HepG2 (cell line): ENCODE results near the gene MTR. TPM values are rescaled to one million over a fixed set of nuclear protein-coding genes. Genes with fewer than 3 reads are reported as not detected.

Source experiments
- BORCS8-MEF2B ChIP-seq: sonication (generic); formaldehyde crosslinking; IDR thresholded peaks from 2 replicates; pipeline ENCODE4 v1.8.0; 2022; ENCODE audit warnings: mild to moderate bottlenecking, missing genetic modification reagents
- CSRNP1 ChIP-seq: sonication (generic); formaldehyde crosslinking; IDR thresholded peaks from 2 replicates; pipeline ENCODE4 v1.8.1; 2023; ENCODE audit warnings: mild to moderate bottlenecking, missing genetic modification reagents
- CSRNP2 ChIP-seq: sonication (generic); formaldehyde crosslinking; conservative IDR thresholded peaks from 2 replicates; pipeline ENCODE4 v1.8.0; 2022; ENCODE audit warnings: low read depth, missing genetic modification reagents
- KLF13 ChIP-seq: sonication (generic); formaldehyde crosslinking; IDR thresholded peaks from 2 replicates; pipeline ENCODE4 v1.4.0; 2020; ENCODE audit warnings: mild to moderate bottlenecking, missing genetic modification reagents
- MTF1 ChIP-seq: sonication (generic); formaldehyde crosslinking; IDR thresholded peaks from 2 replicates; pipeline ENCODE4 v1.5.0; 2020; ENCODE audit warnings: missing genetic modification reagents
- NR2F1 ChIP-seq, 2 experiments: fragments of 450-650 bp in 1 of 2; formaldehyde crosslinking in 1 of 2; IDR thresholded peaks; 2 replicates each; pipeline versions ENCODE4 v1.5.0 to v1.6.1; 2016 to 2020; ENCODE audit warnings: mild to moderate bottlenecking in 1 of 2, missing compliant biosample characterization in 1 of 2, missing genetic modification reagents in 1 of 2, moderate library complexity in 1 of 2
- PAX8 ChIP-seq: sonication (generic); formaldehyde crosslinking; IDR thresholded peaks from 2 replicates; pipeline ENCODE4 v1.8.0; 2022; ENCODE audit warnings: mild to moderate bottlenecking, missing genetic modification reagents, borderline replicate concordance
- RELA ChIP-seq: sonication (generic); formaldehyde crosslinking; IDR thresholded peaks from 2 replicates; pipeline ENCODE4 v1.4.0; 2020; ENCODE audit warnings: missing genetic modification reagents
- RFXAP ChIP-seq: sonication (generic); formaldehyde crosslinking; IDR thresholded peaks from 2 replicates; pipeline ENCODE4 v1.4.0; 2020; ENCODE audit warnings: missing genetic modification reagents, borderline replicate concordance
- SRY ChIP-seq: sonication (generic); formaldehyde crosslinking; IDR thresholded peaks from 2 replicates; pipeline ENCODE4 v1.8.0; 2022; ENCODE audit warnings: mild to moderate bottlenecking, missing genetic modification reagents
- TFDP1 ChIP-seq: IDR thresholded peaks from 2 replicates; pipeline ENCODE4 v1.6.1; 2016; ENCODE audit warnings: missing compliant biosample characterization, missing genetic modification reagents, borderline replicate concordance
- ZBTB43 ChIP-seq: sonication (generic); formaldehyde crosslinking; conservative IDR thresholded peaks from 2 replicates; pipeline ENCODE4 v1.4.0; 2020; ENCODE audit warnings: missing genetic modification reagents
- ZFYVE20 ChIP-seq: sonication (generic); formaldehyde crosslinking; IDR thresholded peaks from 2 replicates; pipeline ENCODE4 v1.8.0; 2023; ENCODE audit warnings: low read depth, mild to moderate bottlenecking, moderate library complexity, missing genetic modification reagents, borderline replicate concordance
- ZNF138 ChIP-seq: sonication (generic); formaldehyde crosslinking; IDR thresholded peaks from 2 replicates; pipeline ENCODE4 v1.5.0; 2020; ENCODE audit warnings: mild to moderate bottlenecking, low read depth, missing genetic modification reagents
- ZNF260 ChIP-seq: sonication (generic); formaldehyde crosslinking; IDR thresholded peaks from 2 replicates; pipeline ENCODE4 v1.4.0; 2020; ENCODE audit warnings: missing genetic modification reagents, low read depth, mild to moderate bottlenecking, borderline replicate concordance
- ZNF274 ChIP-seq: sonication (generic); formaldehyde crosslinking; IDR thresholded peaks from 2 replicates; pipeline ENCODE4 v1.5.1; 2020; ENCODE audit warnings: mild to moderate bottlenecking, missing genetic modification reagents
- ZNF33A ChIP-seq: sonication (generic); formaldehyde crosslinking; IDR thresholded peaks from 2 replicates; pipeline ENCODE4 v1.5.1; 2020; ENCODE audit warnings: missing genetic modification reagents, mild to moderate bottlenecking, moderate library complexity, borderline replicate concordance
- ZNF367 ChIP-seq: sonication (generic); formaldehyde crosslinking; IDR thresholded peaks from 2 replicates; pipeline ENCODE4 v1.4.0; 2020; ENCODE audit warnings: missing genetic modification reagents, borderline replicate concordance
- ZNF691 ChIP-seq: sonication (generic); formaldehyde crosslinking; IDR thresholded peaks from 2 replicates; pipeline ENCODE4 v1.4.0; 2020; ENCODE audit warnings: missing genetic modification reagents, low read depth, mild to moderate bottlenecking, borderline replicate concordance
- ZNF746 ChIP-seq: sonication (generic); formaldehyde crosslinking; IDR thresholded peaks from 2 replicates; pipeline ENCODE4 v1.8.0; 2022; ENCODE audit warnings: mild to moderate bottlenecking, missing genetic modification reagents
- polyA plus RNA-seq, 8 experiments: library from polyadenylated mRNA; depleted of rRNA in 3 of 8; stranded (reverse) in 7 of 8; unstranded in 1 of 8; fragments of >200 nt; fragmentation: Illumina TruSeq in 4 of 8; extraction: Trizol in 4 of 8; gene quantifications; 2 replicates each; pipeline versions ENCODE4 v1.2.1 to v1.2.3, GENCODE V29; 2011 to 2016; ENCODE audit warnings: low read depth in 4 of 8, missing spikeins in 1 of 8, mixed read lengths in 1 of 8; ENCODE audit not compliant: insufficient read depth in 1 of 8
- total RNA-seq, 5 experiments: library from RNA; depleted of rRNA; stranded (reverse); fragments of >200 nt; fragmentation: Illumina TruSeq; extraction: Trizol; gene quantifications; 2 replicates each; pipeline ENCODE4 v1.2.3, GENCODE V29; 2016; ENCODE audit warnings: low read depth in 1 of 5

The MTR gene
- total and polyA plus RNA-seq, 2 of the 13 experiments (the other 11 are each of a cell fraction or from before 2014, with no cell fraction given) = 16.3 to 36.1 TPM

- TF ChIP-seq CSRNP1 = no peak
- no peak for TF ChIP-seq ZNF691 (CRISPR knock-in tag)
- no peak for TF ChIP-seq RFXAP (CRISPR knock-in tag)
- TF ChIP-seq RELA (CRISPR knock-in tag) = no peak
- TF ChIP-seq ZFYVE20 (CRISPR knock-in tag) = no peak
- TF ChIP-seq BORCS8-MEF2B (CRISPR knock-in tag) = no peak
- no peak for TF ChIP-seq TFDP1 (CRISPR knock-in tag)
- TF ChIP-seq PAX8 = no peak
- TF ChIP-seq NR2F1 (CRISPR knock-in tag; IDR thresholded peaks at IDR 0.05) = peak; percentile 56 to 97; a peak in 3 of 4 replicates
- no peak for TF ChIP-seq ZBTB43 (CRISPR knock-in tag)
- no peak for TF ChIP-seq KLF13 (CRISPR knock-in tag)
- TF ChIP-seq ZNF367 (CRISPR knock-in tag) = no peak
- TF ChIP-seq CSRNP2 (CRISPR knock-in tag) = no peak
- TF ChIP-seq ZNF33A = no peak
- TF ChIP-seq ZNF274 = no peak
- no peak for TF ChIP-seq ZNF138
- no peak for TF ChIP-seq ZNF746
- no peak for TF ChIP-seq ZNF260
- no peak for TF ChIP-seq SRY (CRISPR knock-in tag)
- TF ChIP-seq MTF1 (CRISPR knock-in tag) = no peak
Measured at GRCh38 chr1:236904892-236905741, 110.0 kb downstream of the MTR start (continued).
